H1 (cell line): ENCODE data around the gene LNX2. TPM values are rescaled to one million over a fixed set of nuclear protein-coding genes. Genes with fewer than 3 reads are reported as not detected.
A peak's percentile ranks its signal among the peaks of the same experiment; 100 is the strongest.

ENCODE experiments used
- CTCF ChIA-PET: fragments of 300-600 bp; sonication (Branson Sonifier 250); formaldehyde crosslinking; loops from one replicate; lab custom pipeline; 2021; ENCODE audit not compliant: partially characterized antibody; lab: Charles Lee
- POLR2A ChIA-PET: fragments of 300-600 bp; sonication (Branson Sonifier 250); formaldehyde crosslinking; loops from one replicate; lab custom pipeline; 2021; ENCODE audit warnings: inconsistent platforms; ENCODE audit not compliant: partially characterized antibody; lab: Charles Lee
- DNase-seq, 2 experiments: peaks; one replicate each; pipeline versions ENCODE4 v3.0.0 to v3.0.0-alpha.2; 2010 to 2022; ENCODE audit warnings: low spot score in 2 of 2, low read depth in 1 of 2, mixed read lengths in 1 of 2
- FAIRE-seq: peaks from 2 replicates; lab custom pipeline; 2011; peaks lifted over from hg19 to GRCh38; lab: Jason Lieb, UNC
- H2AFZ ChIP-seq: 2 replicates; pipeline ENCODE4 v1.8.1; 2012; ENCODE audit warnings: low read length, inconsistent platforms
- H2AK5ac ChIP-seq: 2 replicates; pipeline ENCODE4 v1.6.1; 2013; ENCODE audit warnings: low read depth, low read length
- H2BK120ac ChIP-seq: replicated peaks from 2 replicates; pipeline ENCODE3; 2013; ENCODE audit warnings: low read depth, low read length, inconsistent platforms
- H2BK12ac ChIP-seq: 2 replicates; pipeline ENCODE4 v1.6.1; 2013; ENCODE audit warnings: low read depth, low read length
- H2BK15ac ChIP-seq: 2 replicates; pipeline ENCODE4 v1.6.1; 2013; ENCODE audit warnings: low read length
- H2BK20ac ChIP-seq: 2 replicates; pipeline ENCODE4 v1.6.1; 2013; ENCODE audit warnings: low read length
- H2BK5ac ChIP-seq: 2 replicates; pipeline ENCODE4 v1.6.1; 2013; ENCODE audit warnings: low read depth, low read length
- H3K14ac ChIP-seq: 2 replicates; pipeline ENCODE4 v1.6.1; 2013; ENCODE audit warnings: inconsistent platforms; ENCODE audit not compliant: insufficient read length
- H3K18ac ChIP-seq: 2 replicates; pipeline ENCODE4 v1.6.1; 2013; ENCODE audit warnings: low read length; ENCODE audit errors: extremely low read depth
- H3K23ac ChIP-seq: 2 replicates; pipeline ENCODE4 v1.6.1; 2013; ENCODE audit warnings: inconsistent platforms; ENCODE audit not compliant: insufficient read length
- H3K23me2 ChIP-seq: 2 replicates; pipeline ENCODE4 v1.6.1; 2013; ENCODE audit warnings: low read depth, low read length
- H3K27ac ChIP-seq: 2 replicates; pipeline ENCODE4 v1.6.1; 2011; ENCODE audit warnings: low read depth, low read length, inconsistent platforms
- H3K27me3 ChIP-seq, 4 experiments: replicated peaks in 1 of 4; 1 replicate in 1 of 4; 2 replicates in 3 of 4; pipeline versions ENCODE4 v1.6.1 to v1.8.1; 2011 to 2013; ENCODE audit warnings: low read length in 3 of 4, mild to moderate bottlenecking in 3 of 4, inconsistent platforms in 2 of 4, mixed read lengths in 2 of 4, moderate library complexity in 1 of 4; ENCODE audit not compliant: control insufficient read depth in 3 of 4, insufficient read depth in 3 of 4; ENCODE audit errors: extremely low read depth in 1 of 4
- H3K36me3 ChIP-seq, 4 experiments: 2 replicates each; pipeline versions ENCODE4 v1.6.1 to v1.8.1; 2011 to 2013; ENCODE audit warnings: mild to moderate bottlenecking in 4 of 4, low read length in 3 of 4, moderate library complexity in 2 of 4, control low read depth in 1 of 4, inconsistent platforms in 1 of 4; ENCODE audit not compliant: insufficient read depth in 4 of 4, control insufficient read depth in 2 of 4
- H3K4ac ChIP-seq: replicated peaks from 2 replicates; pipeline ENCODE3; 2013; ENCODE audit warnings: low read length, low read depth, mixed read lengths, inconsistent platforms; ENCODE audit not compliant: insufficient read length
- H3K4me1 ChIP-seq, 4 experiments: replicated peaks in 1 of 4; 1 replicate in 1 of 4; 2 replicates in 3 of 4; pipeline versions ENCODE4 v1.6.1 to v1.8.1; 2011 to 2013; ENCODE audit warnings: low read length in 3 of 4, inconsistent platforms in 2 of 4, mixed read lengths in 1 of 4; ENCODE audit not compliant: insufficient read depth in 4 of 4, control insufficient read depth in 3 of 4
- H3K4me2 ChIP-seq, 2 experiments: 2 replicates each; pipeline versions ENCODE4 v1.6.1 to v1.8.1; 2011 to 2013; ENCODE audit warnings: low read depth in 2 of 2, low read length in 2 of 2, control low read depth in 1 of 2, inconsistent platforms in 1 of 2, mild to moderate bottlenecking in 1 of 2; ENCODE audit not compliant: insufficient read depth in 1 of 2
- H3K4me3 ChIP-seq, 4 experiments: fragments of 200-600, 300-600 bp in 1 of 4; sonication (generic), shearing (Covaris generic), sonication (Bioruptor Twin) in 1 of 4; 2 replicates each; pipeline versions ENCODE4 v1.5.1 to v1.8.1; 2011 to 2016; ENCODE audit warnings: low read length in 4 of 4, low read depth in 3 of 4, control low read depth in 2 of 4, inconsistent platforms in 2 of 4, mild to moderate bottlenecking in 2 of 4, mixed read lengths in 1 of 4, moderate library complexity in 1 of 4; ENCODE audit not compliant: insufficient read depth in 2 of 4; ENCODE audit errors: extremely low read depth in 1 of 4
- H3K56ac ChIP-seq: replicated peaks from 2 replicates; pipeline ENCODE3; 2013; ENCODE audit warnings: low read depth, mild to moderate bottlenecking, mixed read lengths, low read length, inconsistent platforms; ENCODE audit not compliant: insufficient read length
- H3K79me1 ChIP-seq: 2 replicates; pipeline ENCODE4 v1.6.1; 2013; ENCODE audit warnings: low read depth, low read length, control low read depth
- H3K79me2 ChIP-seq, 2 experiments: 2 replicates each; pipeline versions ENCODE4 v1.6.1 to v1.8.1; 2012 to 2013; ENCODE audit warnings: low read length in 2 of 2, mild to moderate bottlenecking in 2 of 2, inconsistent platforms in 1 of 2; ENCODE audit not compliant: insufficient read depth in 2 of 2, control insufficient read depth in 1 of 2
- H3K9ac ChIP-seq, 4 experiments: replicated peaks in 1 of 4; 1 replicate in 1 of 4; 2 replicates in 3 of 4; pipeline versions ENCODE4 v1.6.1 to v1.8.1; 2011 to 2013; ENCODE audit warnings: low read depth in 3 of 4, low read length in 3 of 4, control low read depth in 2 of 4, mild to moderate bottlenecking in 2 of 4, moderate library complexity in 2 of 4, inconsistent platforms in 1 of 4; ENCODE audit errors: extremely low read depth in 1 of 4
- H3K9me3 ChIP-seq, 2 experiments: 2 replicates each; pipeline versions ENCODE4 v1.6.1 to v1.8.1; 2012 to 2013; ENCODE audit warnings: mild to moderate bottlenecking in 2 of 2, moderate library complexity in 2 of 2, control low read depth in 1 of 2, inconsistent platforms in 1 of 2, low read depth in 1 of 2, low read length in 1 of 2, mixed read lengths in 1 of 2; ENCODE audit not compliant: insufficient read depth in 2 of 2
- H4K20me1 ChIP-seq, 2 experiments: replicated peaks in 1 of 2; 2 replicates each; pipeline versions ENCODE3 to v1.8.1; 2011 to 2013; ENCODE audit warnings: inconsistent platforms in 2 of 2, low read length in 2 of 2, mild to moderate bottlenecking in 1 of 2; ENCODE audit not compliant: insufficient read depth in 2 of 2, control insufficient read depth in 1 of 2
- H4K5ac ChIP-seq: 2 replicates; pipeline ENCODE4 v1.6.1; 2013; ENCODE audit warnings: low read length, low read depth, mixed read lengths, inconsistent platforms; ENCODE audit not compliant: insufficient read length
- H4K8ac ChIP-seq: 2 replicates; pipeline ENCODE4 v1.8.0; 2013; ENCODE audit warnings: mild to moderate bottlenecking, moderate library complexity, low read length, inconsistent platforms; ENCODE audit not compliant: insufficient read depth; ENCODE audit errors: extremely low read depth
- H4K91ac ChIP-seq: replicated peaks from 2 replicates; pipeline ENCODE3; 2013; ENCODE audit warnings: low read length, mixed read lengths, inconsistent platforms; ENCODE audit not compliant: insufficient read length
- KDM4A ChIP-seq: IDR thresholded peaks from one replicate; pipeline ENCODE4 v1.7.1; 2012; ENCODE audit warnings: low read depth, mild to moderate bottlenecking, moderate library complexity, low read length, inconsistent platforms; ENCODE audit not compliant: severe bottlenecking
- POLR2A ChIP-seq, 2 experiments: IDR thresholded peaks; 1 replicate in 1 of 2; 2 replicates in 1 of 2; pipeline ENCODE4 v1.6.1; 2011; ENCODE audit warnings: low read depth in 2 of 2, low read length in 2 of 2, mild to moderate bottlenecking in 2 of 2; ENCODE audit errors: control extremely low read depth in 1 of 2
- POLR2AphosphoS5 ChIP-seq: IDR thresholded peaks from 2 replicates; pipeline ENCODE4 v1.6.1; 2011; ENCODE audit warnings: low read depth, low read length
- SAP30 ChIP-seq: fragments of 300-600 bp; sonication (generic); IDR thresholded peaks from 2 replicates; pipeline ENCODE4 v1.7.1; 2012; ENCODE audit warnings: low read length, moderate library complexity, mild to moderate bottlenecking, inconsistent platforms; ENCODE audit not compliant: insufficient read depth, insufficient replicate concordance
- TAF1 ChIP-seq: IDR thresholded peaks from 2 replicates; pipeline ENCODE4 v1.6.1; 2011; ENCODE audit warnings: mild to moderate bottlenecking, low read depth, low read length
- TEAD4 ChIP-seq: IDR thresholded peaks from 2 replicates; pipeline ENCODE4 v1.6.1; 2012; ENCODE audit warnings: low read depth, low read length, inconsistent platforms, mixed read lengths
- WGBS, 2 experiments: shearing (Covaris generic) in 1 of 2; methylation state at CpG; one replicate each; pipeline versions ENCODE4 v1.1.6 to v1.1.7; 2013 to 2015; ENCODE audit warnings: low lambda C conversion rate in 2 of 2, mixed read lengths in 2 of 2, inconsistent platforms in 1 of 2, low coverage in 1 of 2, missing lambda C conversion rate in 1 of 2; ENCODE audit not compliant: insufficient replicate concordance in 2 of 2, insufficient coverage in 1 of 2, insufficient read length in 1 of 2; ENCODE audit errors: extremely low coverage in 1 of 2, missing lambda C conversion rate in 1 of 2; 5-methylcytosine and 5-hydroxymethylcytosine counted together
- polyA plus RNA-seq, 7 experiments: library from polyadenylated mRNA; depleted of rRNA in 3 of 7; stranded (reverse) in 5 of 7; unstranded in 2 of 7; fragments of >200 nt in 5 of 7; fragments of 200-250 nt in 2 of 7; gene quantifications; 1 replicate in 5 of 7; 2 replicates in 1 of 7; 4 replicates in 1 of 7; pipeline versions ENCODE4 v1.2.1 to v1.2.3, GENCODE V29; 2011 to 2013; ENCODE audit warnings: missing spikeins in 2 of 7, mixed read lengths in 2 of 7
- total RNA-seq: library from RNA; stranded (reverse); fragmentation: NEBNext Ultra II Directional; extraction: Animal tissue kit (Norgen Biotek cat#: 25700); gene quantifications from 2 replicates; pipeline ENCODE4 v1.2.1, GENCODE V29; 2021

Gene LNX2
- total and polyA plus RNA-seq, 2 of the 8 experiments (the other 6 are each of a cell fraction or from before 2014, with no cell fraction given), result 6.4 to 13.9 TPM

- POLR2A ChIA-PET, result interaction anchor here (0.8 to 3.1 kb wide), 15 partner anchors 8 to 364 kb away, joined by 3 to 14 read pairs (median 3); no protein-coding TSS in a partner anchor
- peak overlapping the region; percentile 43 for H2AFZ ChIP-seq
These were observed 712 bp upstream of the LNX2 start for GRCh38 chr13:27621116-27621365.

More at GRCh38 chr13:27621116-27621365, 712 bp upstream of the LNX2 start:
- Histone ChIP-seq H3K27me3 (no peaks in the 10 kb centered on the region), H3K14ac (no peak overlapping the region), H2AK5ac (no peak overlapping the region), H2BK12ac (peak overlapping the region; percentile 56; the same call in 1 of the 2 replicates), H3K23me2 (peaks cover 6% of the 10 kb centered on the region; the same call in 1 of the 2 replicates), H2BK120ac (peak overlapping the region; percentile 45), H4K20me1 (peaks cover 11 to 30% of the 10 kb centered on the region in 2 experiments), H3K79me1 (peaks cover 7% of the 10 kb centered on the region), H3K18ac (peak overlapping the region; percentile 96), H2BK5ac (peak overlapping the region; percentile 95), H3K9me3 (no peaks in the 10 kb centered on the region), H4K5ac (peak overlapping the region; percentile 87), H4K8ac (peak overlapping the region; percentile 85; the same call in 1 of the 2 replicates), H3K4me3 (peak overlapping the region; percentile 73 to 97 (median 93)), H3K4me2 (peak overlapping the region; percentile 67 to 95), H2BK15ac (peak overlapping the region; percentile 73; the same call in 1 of the 2 replicates), H3K9ac (peak overlapping the region; percentile 77 to 94 (median 90)), H3K4me1 (peaks cover 3 to 9% (median 7%) of the 10 kb centered on the region in 4 experiments; a peak in 6 of 7 replicates), H3K79me2 (peaks cover 36 to 79% of the 10 kb centered on the region in 2 experiments), H3K23ac (no peak overlapping the region), H4K91ac (peak overlapping the region; percentile 92), H3K4ac (peak overlapping the region; percentile 99), H2BK20ac (no peak overlapping the region; the same call in 1 of the 2 replicates), H3K56ac (peak overlapping the region; percentile 90), H3K36me3 (peaks cover 4 to 23% (median 10%) of the 10 kb centered on the region in 4 experiments; a peak in 7 of 8 replicates), H3K27ac (peak overlapping the region; percentile 93)
- CTCF ChIA-PET, result interaction anchor here (0.7 kb wide), 2 partner anchors 71 to 245 kb away, joined by 3 read pairs; no protein-coding TSS in a partner anchor
- FAIRE-seq, result no peak
- WGBS, 2 experiments, result 5% methylated on average over 8 of the region's 8 CpGs; no CpG with 5 or more reads in 1 of the 2 experiments
- no peak for DNase-seq
- TF ChIP-seq POLR2AphosphoS5, result 0 out of 2 replicates have a peak, but pooled peaks have one; percentile 64
- no peak for TF ChIP-seq TEAD4
- TF ChIP-seq POLR2A (IDR thresholded peaks at IDR 0.05; ENCODE audit: control extremely low read depth in 1 of 2, low read depth in 2 of 2, low read length in 2 of 2), result peak in 1 of 2 experiments; percentile 78; a peak in 2 of 3 replicates
- peak; percentile 13; the same call in 1 of the 2 replicates for TF ChIP-seq TAF1
- TF ChIP-seq KDM4A, result peak; percentile 21
- peak; percentile 30 for TF ChIP-seq SAP30
